ENCODE data around the gene DNPEP. TPM values are rescaled to one million over a fixed set of nuclear protein-coding genes. Genes with fewer than 3 reads are reported as not detected.

DNPEP gene
- total and polyA plus RNA-seq, 2 donors (not counting 3 experiments of a cell fraction or from before 2014, with no cell fraction given): 40.4 to 77.5 TPM

GRCh38 chr2:219335373-219335786, 52.3 kb downstream of the DNPEP start:
- H3K27me3 ChIP-seq (ENCODE audit: control insufficient read depth in 2 of 2, insufficient read depth in 2 of 2, low read length in 2 of 2): peaks cover 18 to 29% of the 10 kb centered on the region in 2 experiments
- FAIRE-seq: no peak
- H3K4me1 ChIP-seq (ENCODE audit: control insufficient read depth, extremely low read depth, insufficient read depth, low read length): no peaks in the 10 kb centered on the region
- H3K9me1 ChIP-seq (replicated peaks; ENCODE audit: control insufficient read depth, extremely low read depth, insufficient read depth, low read length): no peaks in the 10 kb centered on the region
- no peak overlapping the region for H3K9ac ChIP-seq (replicated peaks; ENCODE audit: extremely low read depth, insufficient read depth, low read length)
- TF ChIP-seq POLR2AphosphoS5 (IDR thresholded peaks at IDR 0.05; ENCODE audit: insufficient read depth, low read depth, low read length) (no peak), MAX (IDR thresholded peaks at IDR 0.05; ENCODE audit: insufficient read depth, insufficient read length) (no peak), MYC (IDR thresholded peaks at IDR 0.05; ENCODE audit: low read depth, low read length) (no peak), GATA2 (IDR thresholded peaks at IDR 0.05; ENCODE audit: insufficient read depth, insufficient read length, low read depth, low read length) (no peak), FOS (IDR thresholded peaks at IDR 0.05; ENCODE audit: borderline replicate concordance, insufficient read depth, low read length) (no peak), JUN (IDR thresholded peaks at IDR 0.05; ENCODE audit: borderline replicate concordance, insufficient read depth, insufficient read length, low read depth) (no peak), EZH2 (IDR thresholded peaks at IDR 0.05; ENCODE audit: borderline replicate concordance, low read depth, low read length, severe bottlenecking) (no peak), CTCF (IDR thresholded peaks at IDR 0.05; ENCODE audit: extremely low read depth in 1 of 2, insufficient read depth in 1 of 2, low read depth in 1 of 2, low read length in 2 of 2) (no peak)
- no TSS peak for BruUV-seq (replicated peaks)
- CTCF ChIA-PET: no interaction called here
- H3K4me2 ChIP-seq (ENCODE audit: insufficient read depth, low read length): no peak overlapping the region
- dilution Hi-C loops (cut with MboI; ENCODE audit: extremely low pct_ligation_motif_present, low sequenced_read_pairs) (no loop called here), intact Hi-C loops (cut with micrococcal nuclease) (no loop called here)
- no peaks in the 10 kb centered on the region for H3K79me2 ChIP-seq (ENCODE audit: control insufficient read depth, insufficient read depth, low read length)
- H3K9me3 ChIP-seq (replicated peaks; ENCODE audit: control insufficient read depth, insufficient read depth, low read length): no peaks in the 10 kb centered on the region
- no peaks in the 10 kb centered on the region for H3K36me3 ChIP-seq (ENCODE audit: control insufficient read depth in 2 of 2, extremely low read depth in 1 of 2, insufficient read depth in 2 of 2, low read length in 2 of 2)
- no peak overlapping the region for H2AFZ ChIP-seq (ENCODE audit: low read depth, low read length)
- no peak overlapping the region for H3K4me3 ChIP-seq (replicated peaks in 1 of 3; ENCODE audit: insufficient read depth in 1 of 3, low read depth in 1 of 3, low read length in 3 of 3)
- POLR2A ChIA-PET: no interaction called here
- no peaks in the 10 kb centered on the region for H4K20me1 ChIP-seq (replicated peaks; ENCODE audit: control insufficient read depth, extremely low read depth, insufficient read depth, low read length)
- DNase-seq (ENCODE audit: low read depth, low spot score): no peak
- H3K27ac ChIP-seq (ENCODE audit: insufficient read depth, low read depth, low read length): no peak overlapping the region
